ENCODE data around the gene ANKRD24.

- no peak for TF ChIP-seq POLR2AphosphoS5 (IDR thresholded peaks at IDR 0.05)
- TF ChIP-seq CTCF (IDR thresholded peaks at IDR 0.05; ENCODE audit: poor library complexity, severe bottlenecking): no peak
Observed at GRCh38 chr19:4134351-4134750, 48.1 kb upstream of the ANKRD24 start.
